Measurements from ENCODE around the gene LEKR1. TPM values are rescaled to one million over a fixed set of nuclear protein-coding genes. Genes with fewer than 3 reads are reported as not detected.

LEKR1 gene
- total and polyA plus RNA-seq, 2 experiments from 2014 or later, result 0.77 to 0.91 TPM

DNA sequence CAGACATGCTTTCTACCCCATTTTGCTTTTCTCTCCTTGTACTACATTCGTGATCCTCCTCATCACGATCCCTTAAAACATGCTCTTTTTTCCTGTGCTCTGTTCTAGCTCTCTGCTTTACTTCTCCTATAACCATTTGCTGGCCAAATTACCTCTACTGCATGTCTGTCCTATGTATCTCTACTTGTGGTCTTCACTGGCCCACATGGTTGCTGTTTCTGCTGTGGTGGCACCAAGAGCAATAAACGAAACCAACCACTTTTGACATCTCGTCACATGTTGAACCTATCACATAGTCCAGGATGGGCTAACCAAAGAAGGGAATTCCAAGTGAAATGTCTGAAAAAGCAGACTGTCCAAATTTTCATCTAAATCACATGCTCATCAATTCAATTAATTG, 115.2 kb downstream of the LEKR1 start:
- Histone ChIP-seq H3K4me1 (ENCODE audit: low read depth) (no peaks in the 10 kb centered on the region), H3K36me3 (no peaks in the 10 kb centered on the region), H3K4me3 (no peak overlapping the region), H3K27me3 (no peaks in the 10 kb centered on the region), H3K27ac (no peak overlapping the region), H3K9me3 (ENCODE audit: low read depth) (no peaks in the 10 kb centered on the region)
- no peak for DNase-seq (ENCODE audit: low read depth in 1 of 2, low spot score in 1 of 2)
- TF ChIP-seq, protein P1, sequence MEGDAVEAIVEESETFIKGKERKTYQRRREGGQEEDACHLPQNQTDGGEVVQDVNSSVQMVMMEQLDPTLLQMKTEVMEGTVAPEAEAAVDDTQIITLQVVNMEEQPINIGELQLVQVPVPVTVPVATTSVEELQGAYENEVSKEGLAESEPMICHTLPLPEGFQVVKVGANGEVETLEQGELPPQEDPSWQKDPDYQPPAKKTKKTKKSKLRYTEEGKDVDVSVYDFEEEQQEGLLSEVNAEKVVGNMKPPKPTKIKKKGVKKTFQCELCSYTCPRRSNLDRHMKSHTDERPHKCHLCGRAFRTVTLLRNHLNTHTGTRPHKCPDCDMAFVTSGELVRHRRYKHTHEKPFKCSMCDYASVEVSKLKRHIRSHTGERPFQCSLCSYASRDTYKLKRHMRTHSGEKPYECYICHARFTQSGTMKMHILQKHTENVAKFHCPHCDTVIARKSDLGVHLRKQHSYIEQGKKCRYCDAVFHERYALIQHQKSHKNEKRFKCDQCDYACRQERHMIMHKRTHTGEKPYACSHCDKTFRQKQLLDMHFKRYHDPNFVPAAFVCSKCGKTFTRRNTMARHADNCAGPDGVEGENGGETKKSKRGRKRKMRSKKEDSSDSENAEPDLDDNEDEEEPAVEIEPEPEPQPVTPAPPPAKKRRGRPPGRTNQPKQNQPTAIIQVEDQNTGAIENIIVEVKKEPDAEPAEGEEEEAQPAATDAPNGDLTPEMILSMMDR (IDR thresholded peaks at IDR 0.05; ENCODE audit: low read depth, low read length), result no peak

DNA sequence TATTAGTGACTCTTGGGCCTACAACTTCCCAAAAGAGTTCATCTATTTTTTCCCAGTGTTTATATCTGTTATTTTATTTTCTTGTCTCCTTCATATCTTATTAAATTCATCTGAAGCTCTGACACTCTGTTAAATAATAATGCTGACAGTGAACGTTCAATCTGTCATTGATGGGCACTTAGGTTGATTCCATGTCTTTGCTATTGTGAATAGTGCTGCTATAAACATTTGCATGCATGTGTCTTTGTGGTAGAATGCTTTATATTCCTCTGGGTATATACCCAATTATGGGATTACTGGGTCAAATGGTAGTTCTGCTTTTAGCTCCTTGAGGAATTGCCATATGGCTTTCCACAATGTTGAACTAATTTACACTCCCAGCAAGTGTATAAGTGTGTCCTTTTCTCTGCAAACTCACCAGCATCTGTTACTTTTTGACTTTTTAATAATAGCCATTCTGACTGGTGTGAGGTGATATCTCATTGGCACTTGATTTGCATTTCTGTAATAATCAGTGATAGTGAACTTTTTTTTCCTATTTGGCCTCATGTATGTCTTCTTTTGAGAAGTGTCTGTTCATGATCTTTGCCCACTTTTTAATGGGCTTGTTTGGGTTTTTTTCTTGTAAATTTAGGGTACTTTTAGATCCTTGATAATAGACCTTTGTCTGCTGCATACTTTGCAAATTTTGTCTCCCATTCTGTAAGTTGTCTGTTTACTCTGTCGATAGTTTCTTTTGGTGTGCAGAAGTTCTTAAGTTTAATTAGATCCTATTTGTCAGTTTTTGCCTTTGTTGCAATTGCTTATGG, 122.5 kb downstream of the LEKR1 start:
- H3K27ac ChIP-seq, result no peak overlapping the region
- H3K4me3 ChIP-seq, result no peak overlapping the region
- H3K4me1 ChIP-seq (ENCODE audit: low read depth), result no peaks in the 10 kb centered on the region
- H3K27me3 ChIP-seq, result no peaks in the 10 kb centered on the region
- TF ChIP-seq, protein P1 (IDR thresholded peaks at IDR 0.05; ENCODE audit: low read depth, low read length), result no peak
- H3K36me3 ChIP-seq, result no peaks in the 10 kb centered on the region
- H3K9me3 ChIP-seq (ENCODE audit: low read depth), result no peaks in the 10 kb centered on the region
- no peak for DNase-seq (ENCODE audit: low read depth in 1 of 2, low spot score in 1 of 2)

DNA sequence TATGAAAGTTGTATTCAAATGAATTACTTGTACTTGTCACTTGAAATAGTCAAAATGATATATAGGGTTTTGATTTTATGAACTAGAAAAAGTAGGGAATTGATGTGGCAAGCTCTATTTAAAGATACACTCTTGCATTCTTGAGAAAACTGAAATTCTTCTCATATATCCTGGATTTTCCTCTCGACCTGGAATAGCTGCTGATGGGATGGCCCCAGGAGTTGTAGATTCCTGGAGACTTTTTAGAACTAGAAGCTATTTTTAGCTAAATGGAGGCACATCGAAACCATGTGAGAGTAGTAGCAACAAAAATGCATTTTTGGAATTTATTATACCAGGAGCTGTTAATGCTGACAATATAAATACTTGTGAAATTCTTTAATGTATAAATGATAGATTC, 125.9 kb downstream of the LEKR1 start:
- H3K36me3 ChIP-seq, result no peaks in the 10 kb centered on the region

DNA sequence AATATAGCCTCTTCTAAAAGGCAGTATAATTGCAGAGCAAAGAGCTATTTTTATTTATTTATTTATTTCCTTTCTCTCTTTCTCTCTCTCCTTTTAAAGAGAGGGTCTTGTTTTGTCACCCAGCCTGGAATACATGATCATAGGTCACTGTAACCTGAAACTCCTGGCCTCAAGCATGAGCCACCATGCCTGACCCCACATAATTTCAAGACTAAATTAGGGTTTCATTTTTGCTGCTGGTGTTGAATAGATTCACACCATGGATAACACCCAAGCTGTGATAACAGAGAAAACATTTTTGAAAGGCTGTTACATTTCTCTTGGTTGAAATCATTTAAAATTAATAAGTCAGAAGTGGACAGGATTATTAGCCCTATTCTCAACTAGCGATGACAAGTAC, 131.6 kb downstream of the LEKR1 start:
- Histone ChIP-seq H3K4me1 (ENCODE audit: low read depth) (no peaks in the 10 kb centered on the region), H3K36me3 (no peaks in the 10 kb centered on the region), H3K4me3 (no peak overlapping the region), H3K9me3 (ENCODE audit: low read depth) (no peaks in the 10 kb centered on the region), H3K27me3 (no peaks in the 10 kb centered on the region), H3K27ac (no peak overlapping the region)
- DNase-seq (ENCODE audit: low read depth in 1 of 2, low spot score in 1 of 2), result no peak
- TF ChIP-seq, protein P1 (IDR thresholded peaks at IDR 0.05; ENCODE audit: low read depth, low read length), result no peak

More for the DNA sequence above, 125.9 kb downstream of the LEKR1 start:
- Histone ChIP-seq H3K9me3 (ENCODE audit: low read depth) (no peaks in the 10 kb centered on the region), H3K4me3 (no peak overlapping the region), H3K27ac (no peak overlapping the region), H3K4me1 (ENCODE audit: low read depth) (no peaks in the 10 kb centered on the region), H3K27me3 (no peaks in the 10 kb centered on the region)
- DNase-seq (ENCODE audit: low read depth in 1 of 2, low spot score in 1 of 2), result no peak
- TF ChIP-seq, protein P1 (IDR thresholded peaks at IDR 0.05; ENCODE audit: low read depth, low read length), result no peak

DNA sequence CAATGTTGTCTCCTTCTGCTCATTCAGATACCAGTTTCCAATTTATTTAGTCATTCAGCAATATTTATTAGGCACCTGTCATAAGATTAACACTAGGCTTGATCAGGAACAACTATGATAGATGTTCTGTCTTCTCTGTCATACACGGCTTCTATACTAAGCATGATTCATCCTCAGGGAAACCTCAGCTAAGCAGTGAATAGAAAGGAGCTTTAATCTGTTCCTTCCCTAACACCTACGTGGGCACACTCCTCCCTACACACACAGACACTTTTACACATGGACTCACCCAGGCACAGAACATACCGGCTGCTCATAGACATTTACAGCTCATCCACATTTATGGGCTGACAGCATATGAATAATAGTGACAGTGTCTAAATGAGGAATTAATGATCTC, 136.9 kb downstream of the LEKR1 start:
- H3K27me3 ChIP-seq, result no peaks in the 10 kb centered on the region
- no peak for DNase-seq (ENCODE audit: low read depth in 1 of 2, low spot score in 1 of 2)

More for the DNA sequence above, 136.9 kb downstream of the LEKR1 start:
- Histone ChIP-seq H3K4me3 (no peak overlapping the region), H3K27ac (no peak overlapping the region), H3K36me3 (no peaks in the 10 kb centered on the region), H3K4me1 (ENCODE audit: low read depth) (no peaks in the 10 kb centered on the region), H3K9me3 (ENCODE audit: low read depth) (no peaks in the 10 kb centered on the region)
- TF ChIP-seq, protein P1 (IDR thresholded peaks at IDR 0.05; ENCODE audit: low read depth, low read length), result no peak

Data from cardiac muscle cell (in vitro differentiated cells and primary cell).